ENCODE measurements around the gene RBM15. TPM values are rescaled to one million over a fixed set of nuclear protein-coding genes. Genes with fewer than 3 reads are reported as not detected.

Gene RBM15
- total RNA-seq, 1 donor from 2014 or later, result 29.7 TPM

DNA sequence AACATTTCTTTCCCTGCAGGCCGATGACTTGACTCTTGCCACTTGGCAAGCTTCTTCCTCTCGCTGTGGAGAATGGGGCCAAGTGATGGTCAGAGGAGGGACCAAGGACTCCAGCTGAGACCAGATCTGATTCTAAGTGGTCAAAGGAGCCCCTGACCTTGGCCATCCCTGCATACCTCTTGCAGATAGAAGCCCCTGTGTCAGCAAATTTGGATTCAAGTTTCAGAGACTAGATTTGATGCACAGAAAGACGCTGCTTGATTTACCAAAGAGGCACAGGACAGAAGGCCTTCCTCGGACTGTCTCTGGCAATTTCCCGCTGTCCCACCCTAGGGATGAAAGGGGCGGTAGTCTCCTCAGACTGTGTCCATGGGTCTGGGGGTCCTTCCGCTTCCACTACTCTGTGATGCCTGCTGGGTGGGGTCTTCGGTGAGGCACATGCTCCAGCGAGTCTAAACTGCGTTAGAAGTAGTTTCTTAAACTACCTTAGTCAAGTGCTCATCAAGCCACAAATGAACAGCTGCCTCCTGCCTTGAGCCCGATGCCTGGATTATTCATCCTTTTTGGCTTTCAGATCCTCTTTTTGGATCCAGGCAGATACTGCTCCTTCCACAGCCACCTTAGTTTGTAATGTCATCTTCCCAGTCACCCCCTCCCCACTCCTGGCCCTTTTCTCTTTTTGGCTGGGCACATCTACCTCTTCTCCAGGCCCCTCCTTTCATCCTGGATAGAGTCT, 31.8 kb upstream of the RBM15 start:
- Histone ChIP-seq H3K27ac (ENCODE audit: low read depth, low read length) (no peak overlapping the region), H3K36me3 (ENCODE audit: control insufficient read depth in 3 of 3, insufficient read depth in 3 of 3, low read length in 3 of 3) (no peaks in the 10 kb centered on the region), H3K27me3 (ENCODE audit: control insufficient read depth in 3 of 3, insufficient read depth in 3 of 3, low read length in 3 of 3) (no peaks in the 10 kb centered on the region), H3K9ac (ENCODE audit: low read depth in 1 of 3, low read length in 3 of 3) (no peak overlapping the region), H3K4me1 (ENCODE audit: control insufficient read depth in 3 of 3, insufficient read depth in 3 of 3, low read length in 3 of 3) (peaks cover 4 to 8% (median 7%) of the 10 kb centered on the region in 3 donors), H3K9me3 (ENCODE audit: control insufficient read depth in 3 of 3, low read length in 3 of 3) (no peaks in the 10 kb centered on the region), H3K4me3 (ENCODE audit: low read length in 3 of 3) (no peak overlapping the region)

DNA sequence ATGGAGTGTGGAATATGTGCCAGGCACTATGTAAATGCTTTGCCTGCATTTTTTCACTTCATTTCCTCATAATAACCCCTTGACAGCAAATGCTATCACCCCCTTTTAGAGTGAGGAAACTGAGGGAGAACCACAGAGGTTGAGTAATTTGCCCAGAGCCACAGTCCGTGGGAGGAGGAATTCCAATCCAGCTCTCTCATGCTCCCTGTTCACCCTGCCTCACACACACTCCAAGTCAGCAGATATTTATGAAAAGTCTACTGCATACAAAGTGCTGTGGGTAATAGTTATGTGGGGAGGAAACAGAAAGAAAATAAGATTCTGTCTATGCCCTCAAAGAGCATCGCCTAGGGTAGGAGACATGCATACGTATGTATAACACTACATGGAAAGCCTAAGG, 30.9 kb upstream of the RBM15 start:
- Histone ChIP-seq H3K27me3 (ENCODE audit: control insufficient read depth in 3 of 3, insufficient read depth in 3 of 3, low read length in 3 of 3) (no peaks in the 10 kb centered on the region), H3K36me3 (ENCODE audit: control insufficient read depth in 3 of 3, insufficient read depth in 3 of 3, low read length in 3 of 3) (no peaks in the 10 kb centered on the region), H3K9ac (ENCODE audit: low read depth in 1 of 3, low read length in 3 of 3) (no peak overlapping the region), H3K4me1 (ENCODE audit: control insufficient read depth in 3 of 3, insufficient read depth in 3 of 3, low read length in 3 of 3) (peaks cover 8 to 13% (median 12%) of the 10 kb centered on the region in 3 donors), H3K9me3 (ENCODE audit: control insufficient read depth in 3 of 3, low read length in 3 of 3) (no peaks in the 10 kb centered on the region), H3K4me3 (ENCODE audit: low read length in 3 of 3) (no peak overlapping the region), H3K27ac (ENCODE audit: low read depth, low read length) (no peak overlapping the region)

GRCh38 chr1:110309139-110309538, 30.0 kb upstream of the RBM15 start:
- Histone ChIP-seq H3K27ac (ENCODE audit: low read depth, low read length) (no peak overlapping the region), H3K4me1 (ENCODE audit: control insufficient read depth in 3 of 3, insufficient read depth in 3 of 3, low read length in 3 of 3) (peaks cover 8 to 13% (median 12%) of the 10 kb centered on the region in 3 donors), H3K9me3 (ENCODE audit: control insufficient read depth in 3 of 3, low read length in 3 of 3) (no peaks in the 10 kb centered on the region), H3K4me3 (ENCODE audit: low read length in 3 of 3) (no peak overlapping the region), H3K36me3 (ENCODE audit: control insufficient read depth in 3 of 3, insufficient read depth in 3 of 3, low read length in 3 of 3) (no peaks in the 10 kb centered on the region), H3K9ac (ENCODE audit: low read depth in 1 of 3, low read length in 3 of 3) (no peak overlapping the region), H3K27me3 (ENCODE audit: control insufficient read depth in 3 of 3, insufficient read depth in 3 of 3, low read length in 3 of 3) (no peaks in the 10 kb centered on the region)

DNA sequence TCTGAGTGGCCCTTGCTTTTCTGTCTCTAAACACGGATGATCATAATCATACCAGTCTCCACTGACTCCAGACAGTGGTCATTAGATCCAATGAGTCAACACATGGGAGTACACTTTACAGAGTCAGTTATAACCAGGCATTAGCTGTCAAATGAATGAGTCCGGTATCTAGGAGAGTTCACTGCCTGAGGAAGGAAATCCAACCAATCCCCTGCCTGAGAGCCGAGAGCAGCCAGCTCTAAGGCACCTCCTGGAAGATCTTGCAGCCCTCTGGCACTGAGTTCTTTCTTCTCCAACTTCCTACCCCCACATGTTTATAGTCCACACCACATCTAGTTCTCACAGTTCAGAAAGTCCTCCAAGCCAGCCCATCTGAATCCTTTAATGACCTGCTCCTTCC, 29.4 kb upstream of the RBM15 start:
- Histone ChIP-seq H3K27ac (ENCODE audit: low read depth, low read length) (no peak overlapping the region), H3K36me3 (ENCODE audit: control insufficient read depth in 3 of 3, insufficient read depth in 3 of 3, low read length in 3 of 3) (no peaks in the 10 kb centered on the region), H3K4me1 (ENCODE audit: control insufficient read depth in 3 of 3, insufficient read depth in 3 of 3, low read length in 3 of 3) (peaks cover 8 to 13% (median 12%) of the 10 kb centered on the region in 3 donors), H3K27me3 (ENCODE audit: control insufficient read depth in 3 of 3, insufficient read depth in 3 of 3, low read length in 3 of 3) (no peaks in the 10 kb centered on the region), H3K9me3 (ENCODE audit: control insufficient read depth in 3 of 3, low read length in 3 of 3) (no peaks in the 10 kb centered on the region), H3K4me3 (ENCODE audit: low read length in 3 of 3) (no peak overlapping the region), H3K9ac (ENCODE audit: low read depth in 1 of 3, low read length in 3 of 3) (no peak overlapping the region)

GRCh38 chr1:110310300-110310699, 28.9 kb upstream of the RBM15 start:
- Histone ChIP-seq H3K9ac (ENCODE audit: low read depth in 1 of 3, low read length in 3 of 3) (no peak overlapping the region), H3K27me3 (ENCODE audit: control insufficient read depth in 3 of 3, insufficient read depth in 3 of 3, low read length in 3 of 3) (no peaks in the 10 kb centered on the region), H3K36me3 (ENCODE audit: control insufficient read depth in 3 of 3, insufficient read depth in 3 of 3, low read length in 3 of 3) (no peaks in the 10 kb centered on the region), H3K9me3 (ENCODE audit: control insufficient read depth in 3 of 3, low read length in 3 of 3) (no peaks in the 10 kb centered on the region), H3K4me3 (ENCODE audit: low read length in 3 of 3) (no peak overlapping the region), H3K4me1 (ENCODE audit: control insufficient read depth in 3 of 3, insufficient read depth in 3 of 3, low read length in 3 of 3) (peaks cover 8 to 13% (median 12%) of the 10 kb centered on the region in 3 donors), H3K27ac (ENCODE audit: low read depth, low read length) (no peak overlapping the region)

DNA sequence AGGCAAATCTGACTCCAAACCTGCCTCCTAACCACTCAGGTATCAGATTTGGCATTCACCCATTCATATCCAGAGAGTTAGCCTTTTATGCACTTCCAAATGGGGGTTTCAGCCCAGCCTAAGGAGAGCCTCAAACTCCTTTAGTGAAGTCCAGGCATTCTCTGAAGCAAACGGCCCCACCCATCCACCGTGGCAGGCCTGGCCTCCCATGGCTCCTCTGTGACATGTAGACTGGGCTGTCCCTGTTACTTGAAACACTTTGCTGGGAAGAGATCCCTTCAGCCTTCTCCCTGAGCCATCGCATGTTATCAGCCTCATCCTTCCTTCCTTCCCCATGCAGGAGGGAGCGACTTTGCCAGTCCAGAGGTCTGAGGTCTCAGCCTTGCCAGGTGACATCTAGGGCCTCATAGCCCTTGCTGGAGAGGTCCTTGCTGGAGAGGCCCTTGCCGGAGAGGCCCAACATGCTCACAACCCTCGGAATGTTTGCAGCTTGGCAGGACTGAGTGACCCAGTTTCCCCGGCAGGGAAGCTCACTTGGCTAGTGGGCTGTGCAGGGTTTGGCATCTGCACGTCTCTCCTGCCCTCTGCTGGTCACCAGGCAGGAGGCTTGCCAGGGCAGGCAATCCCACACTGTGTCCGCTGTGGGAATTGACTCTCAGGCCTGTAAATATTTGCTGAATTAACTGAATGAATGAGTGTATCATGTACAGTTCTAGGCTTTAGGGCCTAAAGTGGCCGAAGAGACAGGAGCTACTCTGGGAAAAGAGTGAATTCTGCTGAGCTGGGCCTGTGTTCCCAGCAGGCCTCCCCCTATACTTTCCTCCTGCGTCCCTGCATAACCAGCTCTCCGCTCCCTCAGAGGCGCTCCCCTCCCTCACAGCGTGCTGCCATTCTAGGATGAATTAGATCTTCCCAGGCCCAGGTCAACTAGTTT, 26.7 kb upstream of the RBM15 start:
- Histone ChIP-seq H3K9me3 (ENCODE audit: control insufficient read depth in 3 of 3, low read length in 3 of 3) (no peaks in the 10 kb centered on the region), H3K4me3 (ENCODE audit: low read length in 3 of 3) (peak overlapping the region in 1 of 3 donors; percentile 54), H3K27me3 (ENCODE audit: control insufficient read depth in 3 of 3, insufficient read depth in 3 of 3, low read length in 3 of 3) (no peaks in the 10 kb centered on the region), H3K27ac (ENCODE audit: low read depth, low read length) (no peak overlapping the region), H3K36me3 (ENCODE audit: control insufficient read depth in 3 of 3, insufficient read depth in 3 of 3, low read length in 3 of 3) (no peaks in the 10 kb centered on the region), H3K9ac (ENCODE audit: low read depth in 1 of 3, low read length in 3 of 3) (peak overlapping the region in 2 of 3 donors; percentile 28 to 65), H3K4me1 (ENCODE audit: control insufficient read depth in 3 of 3, insufficient read depth in 3 of 3, low read length in 3 of 3) (peaks cover 8 to 13% (median 12%) of the 10 kb centered on the region in 3 donors)

DNA sequence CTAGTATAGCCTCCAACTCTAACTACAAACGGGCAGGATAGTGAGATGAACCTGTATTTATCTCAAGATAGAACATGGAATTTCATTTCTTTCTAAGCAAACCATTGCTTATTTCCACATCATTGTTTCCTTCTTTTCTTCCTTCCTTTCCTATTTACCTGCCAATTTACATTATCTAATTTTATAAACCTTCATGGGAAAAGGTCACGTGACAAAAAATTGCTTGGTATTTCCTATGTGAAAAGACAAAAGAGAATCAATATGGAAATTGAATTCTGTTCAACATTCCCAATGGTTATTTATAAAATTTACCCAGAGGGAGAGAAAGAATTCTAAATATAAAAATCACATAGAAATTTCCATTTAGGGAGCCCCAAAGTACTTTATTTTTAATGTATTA, 22.4 kb upstream of the RBM15 start:
- Histone ChIP-seq H3K9ac (ENCODE audit: low read depth in 1 of 3, low read length in 3 of 3) (no peak overlapping the region), H3K27me3 (ENCODE audit: control insufficient read depth in 3 of 3, insufficient read depth in 3 of 3, low read length in 3 of 3) (no peaks in the 10 kb centered on the region)

DNA sequence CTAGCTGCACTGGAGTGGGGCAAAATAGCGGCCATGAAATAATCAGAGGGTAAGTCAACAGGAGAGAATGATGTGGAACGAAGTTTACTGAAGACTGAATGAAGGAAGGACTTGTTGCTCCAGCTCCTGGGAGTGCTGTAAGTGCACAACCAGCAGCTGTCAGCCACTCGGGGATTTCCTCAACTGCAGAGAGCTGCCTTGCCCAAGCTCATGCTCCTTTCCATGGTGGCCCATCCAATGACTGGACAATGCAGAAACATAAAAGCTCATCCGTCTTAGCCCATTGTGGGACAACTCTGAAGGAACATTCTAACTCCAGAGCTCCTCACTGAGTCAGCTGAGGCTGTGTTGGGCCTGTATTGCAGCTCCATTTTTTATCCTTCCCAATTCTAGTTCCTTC, 21.1 kb upstream of the RBM15 start:
- H3K27ac ChIP-seq (ENCODE audit: low read depth, low read length), result no peak overlapping the region
- H3K4me1 ChIP-seq (ENCODE audit: control insufficient read depth in 3 of 3, insufficient read depth in 3 of 3, low read length in 3 of 3), result no peaks in the 10 kb centered on the region
- no peaks in the 10 kb centered on the region for H3K9me3 ChIP-seq (ENCODE audit: control insufficient read depth in 3 of 3, low read length in 3 of 3)
- H3K9ac ChIP-seq (ENCODE audit: low read depth in 1 of 3, low read length in 3 of 3), result no peak overlapping the region
- H3K36me3 ChIP-seq (ENCODE audit: control insufficient read depth in 3 of 3, insufficient read depth in 3 of 3, low read length in 3 of 3), result no peaks in the 10 kb centered on the region
- H3K4me3 ChIP-seq (ENCODE audit: low read length in 3 of 3), result no peak overlapping the region
- H3K27me3 ChIP-seq (ENCODE audit: control insufficient read depth in 3 of 3, insufficient read depth in 3 of 3, low read length in 3 of 3), result no peaks in the 10 kb centered on the region

More for the DNA sequence above, 22.4 kb upstream of the RBM15 start:
- peaks cover 8 to 10% (median 9%) of the 10 kb centered on the region in 3 donors for H3K4me1 ChIP-seq (ENCODE audit: control insufficient read depth in 3 of 3, insufficient read depth in 3 of 3, low read length in 3 of 3)
- H3K27ac ChIP-seq (ENCODE audit: low read depth, low read length), result no peak overlapping the region
- no peaks in the 10 kb centered on the region for H3K36me3 ChIP-seq (ENCODE audit: control insufficient read depth in 3 of 3, insufficient read depth in 3 of 3, low read length in 3 of 3)
- no peaks in the 10 kb centered on the region for H3K9me3 ChIP-seq (ENCODE audit: control insufficient read depth in 3 of 3, low read length in 3 of 3)
- H3K4me3 ChIP-seq (ENCODE audit: low read length in 3 of 3), result no peak overlapping the region

DNA sequence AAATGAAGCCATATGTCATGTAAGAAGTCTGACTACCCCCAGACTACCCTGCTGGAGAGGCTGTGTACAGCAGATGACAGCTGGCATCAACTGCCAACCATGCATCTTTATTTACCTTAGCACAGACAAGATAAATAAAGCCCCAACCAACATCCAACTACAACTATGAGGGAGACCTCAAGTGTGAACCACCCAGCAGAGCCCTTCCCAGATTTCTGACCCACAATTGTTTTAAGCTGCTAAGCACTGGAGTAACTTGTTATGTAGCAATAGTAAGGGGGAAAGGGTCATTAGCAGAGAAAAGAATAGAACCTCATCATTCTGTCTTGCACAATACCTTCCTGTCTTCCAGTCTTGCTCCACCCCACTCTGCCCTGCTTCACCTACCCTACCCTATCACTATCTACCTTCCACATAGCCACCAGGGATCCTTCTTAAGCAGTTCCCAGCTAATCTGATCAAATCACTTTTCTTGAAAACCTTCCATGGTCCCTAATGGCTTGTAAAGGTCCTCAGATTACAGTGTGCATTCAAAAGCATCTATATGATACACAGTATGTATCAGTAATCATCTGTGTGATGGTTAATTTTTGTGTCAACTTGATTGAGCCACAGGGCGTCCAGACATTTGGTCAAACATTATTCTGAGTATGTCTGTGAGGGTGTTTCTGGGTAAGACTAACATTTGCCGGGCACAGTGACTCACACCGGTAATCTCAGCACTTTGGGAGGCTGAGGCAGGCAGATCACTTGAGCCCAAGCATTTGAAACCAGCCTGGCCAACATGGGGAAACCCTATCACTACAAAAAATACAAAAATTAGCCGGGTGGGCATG, 19.6 kb upstream of the RBM15 start:
- Histone ChIP-seq H3K27ac (ENCODE audit: low read depth, low read length) (no peak overlapping the region), H3K4me3 (ENCODE audit: low read length in 3 of 3) (no peak overlapping the region), H3K9me3 (ENCODE audit: control insufficient read depth in 3 of 3, low read length in 3 of 3) (no peaks in the 10 kb centered on the region), H3K27me3 (ENCODE audit: control insufficient read depth in 3 of 3, insufficient read depth in 3 of 3, low read length in 3 of 3) (no peaks in the 10 kb centered on the region), H3K9ac (ENCODE audit: low read depth in 1 of 3, low read length in 3 of 3) (no peak overlapping the region), H3K4me1 (ENCODE audit: control insufficient read depth in 3 of 3, insufficient read depth in 3 of 3, low read length in 3 of 3) (no peaks in the 10 kb centered on the region), H3K36me3 (ENCODE audit: control insufficient read depth in 3 of 3, insufficient read depth in 3 of 3, low read length in 3 of 3) (no peaks in the 10 kb centered on the region)

All from skeletal muscle tissue (tissue), 4 donors.